Activated T-cell treated with anti-CD3 and anti-CD28 coated beads for 24 hours (primary cell): Measurements from ENCODE around the gene TAAR6.
"Not testable (repeated sequence)": the region's sequence is repeated elsewhere in the genome, so short reads cannot be mapped to it uniquely, and the experiment has no call there.

Experiments used
- DNase-seq: peaks from one replicate; pipeline ENCODE4 v3.0.0-alpha.2; 2020; ENCODE audit warnings: low read depth

TAAR6 gene

DNA sequence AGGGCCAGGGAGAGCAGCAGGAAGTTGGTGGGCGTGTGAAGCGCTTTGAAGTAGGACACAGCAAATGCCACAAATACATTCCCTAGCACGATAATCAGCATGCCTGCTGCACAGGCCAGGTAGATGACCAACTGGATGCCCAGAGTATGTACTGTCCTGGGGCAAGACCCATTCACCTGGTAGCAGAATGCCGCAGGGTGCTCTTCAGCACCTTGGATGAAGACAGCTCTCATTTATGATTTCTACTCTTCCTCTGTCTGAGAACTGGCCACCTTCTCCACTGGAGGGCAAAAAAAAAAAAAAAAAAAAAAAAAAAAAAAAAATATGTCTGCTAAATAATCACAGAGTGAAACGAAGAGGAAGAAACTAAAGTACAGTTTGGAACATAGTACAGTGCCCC lies 19.3 kb downstream of the TAAR6 start, which contains the start of gene TAAR5:
TAAR5 (minus strand) TSS at position 288 of the 400 bp plus-strand sequence; CDS start at position 233, 55 bp downstream.
- no peak for DNase-seq

DNA sequence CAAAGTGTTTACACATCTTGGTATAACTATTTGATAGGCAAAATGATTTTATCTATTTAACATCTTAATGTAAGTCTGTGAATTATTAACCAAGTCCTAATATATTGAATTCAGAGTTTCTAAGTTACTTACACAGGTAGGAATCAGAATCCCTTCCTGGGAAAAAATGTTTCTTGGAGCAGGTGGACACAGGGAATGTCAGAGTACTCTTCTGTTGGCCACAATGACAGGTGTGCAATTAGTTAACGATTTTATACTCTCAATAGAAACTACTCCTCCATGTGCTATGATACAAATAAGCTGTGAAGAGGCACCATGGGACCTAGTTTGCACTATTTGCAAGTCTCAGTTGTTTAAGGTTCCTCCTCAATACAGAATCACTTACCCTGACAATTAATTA lies 20.2 kb downstream of the TAAR6 start:
- no peak for DNase-seq

DNA sequence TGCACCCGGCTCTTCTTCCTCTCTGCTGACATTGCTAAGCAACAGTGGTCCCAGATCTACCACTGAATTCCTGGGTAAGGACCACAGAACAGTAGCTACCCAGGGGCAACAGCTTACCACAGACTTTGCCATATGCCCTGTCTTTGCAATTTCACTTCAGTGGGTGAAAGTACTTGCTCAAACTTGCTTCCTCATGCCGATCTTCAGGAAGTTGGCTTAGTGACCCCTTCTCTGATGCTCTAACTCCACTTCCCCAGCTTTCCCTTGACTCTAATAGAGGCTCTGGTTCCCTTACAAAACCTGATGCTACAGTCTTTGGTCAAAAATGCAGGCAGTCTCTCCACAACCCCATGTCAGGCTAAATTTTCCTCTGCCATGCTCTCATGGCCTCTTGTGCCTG lies 22.7 kb downstream of the TAAR6 start:
- no peak for DNase-seq

DNA sequence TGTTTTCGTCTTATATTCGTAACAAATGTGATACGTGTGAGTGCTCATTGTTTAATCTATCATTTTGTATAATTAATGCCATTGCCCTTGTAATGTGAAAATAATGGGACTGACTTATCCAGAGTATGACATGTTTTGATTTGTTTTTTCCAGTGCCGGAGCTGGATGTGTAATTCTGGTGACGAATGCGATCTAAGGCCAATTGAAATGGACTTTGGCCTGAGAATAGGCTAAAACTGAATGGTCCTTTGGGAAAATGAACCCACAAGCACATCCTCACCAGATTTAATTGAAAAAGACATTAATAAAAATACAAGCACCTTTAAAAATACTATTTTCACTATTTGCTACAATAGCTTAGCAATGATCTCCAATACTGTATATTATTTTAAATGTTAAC lies 26.1 kb downstream of the TAAR6 start:
- no peak for DNase-seq

- no peak for DNase-seq
These were observed 28.4 kb downstream of the TAAR6 start for GRCh38 chr6:132598473-132598872.

DNA sequence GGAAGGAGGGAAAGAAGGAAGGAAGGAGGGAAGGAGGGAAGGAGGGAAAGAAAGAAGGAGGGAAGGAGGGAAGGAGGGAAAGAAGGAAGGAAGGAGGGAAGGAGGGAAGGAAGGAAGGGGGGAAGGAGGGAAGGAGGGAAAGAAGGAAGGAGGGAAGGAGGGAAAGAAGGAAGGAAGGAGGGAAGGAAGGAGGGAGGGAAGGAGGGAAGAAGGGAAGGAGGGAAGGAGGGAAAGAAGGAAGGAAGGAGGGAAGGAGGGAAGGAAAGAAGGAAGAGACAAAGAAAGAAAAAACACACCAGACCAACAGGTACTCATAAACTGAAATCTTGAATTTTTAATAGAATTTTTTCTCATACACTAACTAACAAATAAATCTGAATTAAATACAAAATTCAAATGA lies 30.8 kb downstream of the TAAR6 start:
- DNase-seq: not testable (repeated sequence)

GRCh38 chr6:132604635-132605152 lies 34.6 kb downstream of the TAAR6 start:
- DNase-seq: no peak

DNA sequence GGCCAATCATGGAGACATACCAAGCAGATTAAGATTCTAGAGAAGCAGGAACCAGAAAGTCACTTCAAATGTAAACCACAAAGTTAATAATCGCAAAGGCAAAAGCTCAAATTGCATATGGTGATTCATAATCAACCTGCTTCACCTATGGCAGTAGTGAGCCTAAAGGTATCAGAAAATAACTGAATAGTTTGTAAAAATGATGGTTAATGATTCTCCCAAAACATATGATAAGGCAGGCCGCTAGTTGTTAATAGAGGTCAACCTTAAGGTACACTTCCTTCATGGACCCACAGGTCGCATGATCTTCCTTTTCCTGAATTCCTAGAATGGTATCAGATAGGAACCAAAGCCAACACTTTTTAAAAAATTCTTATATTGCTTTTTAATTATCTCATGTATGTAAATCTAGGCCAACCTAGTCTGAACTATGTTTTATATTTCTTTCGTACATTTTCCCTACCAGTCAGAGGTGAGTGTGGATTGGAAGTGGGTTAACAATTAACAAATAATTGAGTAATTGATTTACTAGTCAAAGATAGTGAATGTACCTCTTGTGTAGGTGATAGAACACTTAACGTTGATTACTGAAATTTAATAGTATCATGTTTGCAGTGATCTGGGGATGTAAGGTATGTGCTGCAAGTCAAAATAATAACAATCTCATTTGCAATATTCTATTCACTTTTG lies 37.6 kb downstream of the TAAR6 start:
- DNase-seq: no peak

GRCh38 chr6:132611616-132612015 lies 41.5 kb downstream of the TAAR6 start:
- no peak for DNase-seq

- DNase-seq: no peak
These were observed 42.5 kb downstream of the TAAR6 start for GRCh38 chr6:132612449-132613108.

- no peak for DNase-seq
These were observed 44.4 kb downstream of the TAAR6 start for GRCh38 chr6:132614554-132614953.

DNA sequence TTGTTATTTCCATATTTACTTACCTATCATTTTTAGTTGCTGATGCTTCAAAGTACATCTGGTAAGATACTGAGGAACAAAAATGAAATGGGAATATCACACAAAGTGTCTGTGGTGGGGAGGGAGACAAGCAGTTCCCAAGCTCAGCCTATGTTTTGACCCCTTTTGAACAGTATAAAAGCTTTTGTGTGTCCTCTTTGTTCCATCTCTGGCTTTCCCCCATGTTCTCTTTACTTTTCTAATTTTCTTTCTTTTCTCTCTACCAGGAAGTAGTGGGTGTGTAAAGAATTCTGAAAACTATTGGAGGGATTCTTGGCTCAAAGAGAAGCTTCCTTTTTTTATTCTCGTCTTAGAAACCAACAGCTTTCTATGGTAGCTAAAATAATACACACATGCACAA lies 46.6 kb downstream of the TAAR6 start:
- no peak for DNase-seq
